K562 (cell line): ENCODE results near the gene SEC11A. TPM values are rescaled to one million over a fixed set of nuclear protein-coding genes. Genes with fewer than 3 reads are reported as not detected.
A peak's percentile ranks its signal among the peaks of the same experiment; 100 is the strongest.

Source experiments
- ATAC-seq: fragments of 200-7000 bp; cut with Tn5 transposase; 3 replicates; pipeline ENCODE4 v1.9.1; 2020; ENCODE audit warnings: moderate library complexity
- BruUV-seq: library from RNA; stranded (reverse); fragments of 400-500 nt; replicated peaks from 2 replicates; lab custom pipeline; 2021; lab: Mats Ljungman, UMichigan
- CTCF ChIA-PET: fragments of 300-600 bp; formaldehyde crosslinking; extraction: SDS; loops from one replicate; lab custom pipeline; 2021; ENCODE audit warnings: low intra/inter-chr PET ratio; lab: Yijun Ruan, JAX
- POLR2A ChIA-PET: fragments of 300-600, 350-650 bp; sonication (Branson Sonifier 250); formaldehyde crosslinking; extraction: SDS; loops from one replicate; lab custom pipeline; 2021; ENCODE audit warnings: antibody characterized with exemption, inconsistent platforms; lab: Yijun Ruan, JAX
- DNase-seq, 4 experiments: peaks; one replicate each; pipeline versions ENCODE4 v3.0.0 to v3.0.0-alpha.2; 2011 to 2018; ENCODE audit warnings: low spot score in 3 of 4, mixed read lengths in 3 of 4; ENCODE audit errors: extremely low read depth in 1 of 4
- FAIRE-seq: peaks from 2 replicates; lab custom pipeline; 2011; peaks lifted over from hg19 to GRCh38; lab: Jason Lieb, UNC
- H2AFZ ChIP-seq: 2 replicates; pipeline ENCODE4 v1.6.0; 2011; ENCODE audit warnings: low read depth, low read length, control low read depth, inconsistent platforms
- H3K27ac ChIP-seq: fragments of 200-600 bp; 3 replicates; pipeline ENCODE4 v1.8.0; 2011; ENCODE audit warnings: low read depth, mild to moderate bottlenecking, control low read depth, inconsistent platforms, low read length, moderate library complexity, mixed read lengths; ENCODE audit errors: extremely low read depth
- H3K27me3 ChIP-seq, 2 experiments: fragments of 300-600 bp in 1 of 2; 2 replicates in 1 of 2; 3 replicates in 1 of 2; pipeline versions ENCODE4 v1.6.0 to v1.8.0; 2011; ENCODE audit warnings: inconsistent platforms in 2 of 2, low read length in 2 of 2, mild to moderate bottlenecking in 1 of 2, mixed read lengths in 1 of 2, moderate library complexity in 1 of 2; ENCODE audit not compliant: control insufficient read depth in 2 of 2, insufficient read depth in 2 of 2
- H3K36me3 ChIP-seq: fragments of 300-600 bp; 3 replicates; pipeline ENCODE4 v1.8.0; 2011; ENCODE audit warnings: mild to moderate bottlenecking, low read length, inconsistent platforms; ENCODE audit not compliant: control insufficient read depth, insufficient read depth
- H3K4me1 ChIP-seq, 2 experiments: fragments of 200-600 bp in 1 of 2; replicated peaks in 1 of 2; 2 replicates in 1 of 2; 3 replicates in 1 of 2; pipeline versions ENCODE4 v1.5.1 to v1.8.0; 2011; ENCODE audit warnings: inconsistent platforms in 2 of 2, low read length in 2 of 2, mild to moderate bottlenecking in 1 of 2, mixed read lengths in 1 of 2, moderate library complexity in 1 of 2; ENCODE audit not compliant: control insufficient read depth in 2 of 2, insufficient read depth in 2 of 2
- H3K4me2 ChIP-seq: 2 replicates; pipeline ENCODE4 v1.6.1; 2011; ENCODE audit warnings: low read length, control low read depth, inconsistent platforms, mixed read lengths; ENCODE audit not compliant: insufficient read depth
- H3K4me3 ChIP-seq: fragments of 200-600 bp; sonication (generic), shearing (Covaris generic); 2 replicates; pipeline ENCODE4 v1.5.1; 2016; ENCODE audit warnings: control low read depth, inconsistent platforms
- H3K79me2 ChIP-seq: fragments of 200-600 bp; 3 replicates; pipeline ENCODE4 v1.8.0; 2011; ENCODE audit warnings: low read length, inconsistent platforms; ENCODE audit not compliant: control insufficient read depth, insufficient read depth
- H3K9ac ChIP-seq, 2 experiments: 2 replicates each; pipeline versions ENCODE4 v1.6.0 to v1.6.1; 2011; ENCODE audit warnings: low read depth in 2 of 2, low read length in 2 of 2, control low read depth in 1 of 2, inconsistent platforms in 1 of 2, mild to moderate bottlenecking in 1 of 2, mixed read lengths in 1 of 2; ENCODE audit not compliant: insufficient read depth in 1 of 2
- H3K9me1 ChIP-seq: one replicate; pipeline ENCODE4 v1.6.0; 2011; ENCODE audit warnings: inconsistent platforms, mild to moderate bottlenecking, low read length, moderate library complexity; ENCODE audit not compliant: control insufficient read depth, insufficient read depth
- H3K9me3 ChIP-seq: replicated peaks from 2 replicates; pipeline ENCODE4 v1.5.1; 2011; ENCODE audit warnings: low read depth, low read length, inconsistent platforms; ENCODE audit not compliant: control insufficient read depth, insufficient read depth
- H4K20me1 ChIP-seq: replicated peaks from 2 replicates; pipeline ENCODE4 v1.6.1; 2011; ENCODE audit warnings: low read length, inconsistent platforms, mixed read lengths; ENCODE audit not compliant: control insufficient read depth, insufficient read depth
- BRD9 ChIP-seq: fragments of 450-650 bp; IDR thresholded peaks from 2 replicates; pipeline ENCODE4 v1.6.1; 2018; ENCODE audit warnings: low read depth; ENCODE audit not compliant: partially characterized antibody
- ETS2 ChIP-seq: IDR thresholded peaks from 2 replicates; pipeline ENCODE4 v1.6.1; 2016; ENCODE audit warnings: borderline replicate concordance, missing genetic modification characterization, mild to moderate bottlenecking, moderate library complexity, missing compliant biosample characterization; ENCODE audit not compliant: poor library complexity, severe bottlenecking
- FOXP1 ChIP-seq: sonication (generic); formaldehyde crosslinking; IDR thresholded peaks from 2 replicates; pipeline ENCODE4 v1.8.0; 2022; ENCODE audit warnings: mild to moderate bottlenecking, missing genetic modification reagents
- HEY1 ChIP-seq: fragments of 250-450 bp; sonication (Bioruptor Pico); IDR thresholded peaks from 2 replicates; pipeline ENCODE4 v1.5.0; 2020; ENCODE audit warnings: mild to moderate bottlenecking, moderate library complexity, borderline replicate concordance
- KDM1A ChIP-seq, 2 experiments: fragments of 450-650 bp; IDR thresholded peaks; 2 replicates each; pipeline ENCODE4 v1.6.1; 2016; ENCODE audit warnings: mild to moderate bottlenecking in 2 of 2
- KDM5B ChIP-seq: fragments of 200-600 bp; sonication (generic); IDR thresholded peaks from 2 replicates; pipeline ENCODE4 v1.6.1; 2012; ENCODE audit warnings: low read depth, mild to moderate bottlenecking, moderate library complexity, low read length, control low read depth, inconsistent platforms; ENCODE audit not compliant: insufficient replicate concordance
- MYC ChIP-seq, 2 experiments: fragments of 250-450 bp in 1 of 2; sonication (Bioruptor Pico) in 1 of 2; IDR thresholded peaks; 2 replicates each; pipeline versions ENCODE4 v1.5.1 to v1.6.1; 2012 to 2021; ENCODE audit warnings: low read depth in 2 of 2, borderline replicate concordance in 1 of 2, improper control_type of control experiment in 1 of 2, low read length in 1 of 2, mild to moderate bottlenecking in 1 of 2, moderate library complexity in 1 of 2
- RBM25 ChIP-seq: fragments of 200-400 bp; formaldehyde crosslinking; IDR thresholded peaks from 2 replicates; pipeline ENCODE4 v1.6.1; 2018; ENCODE audit warnings: low read length, low read depth, moderate library complexity; ENCODE audit not compliant: severe bottlenecking
- TSC22D4 ChIP-seq: fragments of 450-650 bp; IDR thresholded peaks from 2 replicates; pipeline ENCODE4 v1.6.1; 2016; ENCODE audit warnings: missing genetic modification characterization, missing biosample characterization, control low read depth
- ZBTB26 ChIP-seq: fragments of 450-650 bp; formaldehyde crosslinking; IDR thresholded peaks from 2 replicates; pipeline ENCODE4 v1.4.0; 2022; ENCODE audit warnings: missing genetic modification characterization
- ZNF408 ChIP-seq: fragments of 250-450 bp; sonication (Bioruptor Pico); IDR thresholded peaks from 2 replicates; pipeline ENCODE4 v1.4.0; 2020; ENCODE audit warnings: low read depth, mild to moderate bottlenecking, moderate library complexity
- ZNF507 ChIP-seq: conservative IDR thresholded peaks from 2 replicates; pipeline ENCODE4 v1.6.1; 2017; ENCODE audit warnings: missing genetic modification characterization, missing compliant biosample characterization
- ZNF589 ChIP-seq: fragments of 200-800 bp; sonication (Bioruptor generic); IDR thresholded peaks from 2 replicates; pipeline ENCODE4 v1.6.1; 2016; ENCODE audit warnings: low read depth, missing genetic modification characterization, missing compliant biosample characterization
- ZSCAN32 ChIP-seq: fragments of 450-650 bp; formaldehyde crosslinking; IDR thresholded peaks from 2 replicates; pipeline ENCODE4 v1.4.0; 2020; ENCODE audit warnings: mild to moderate bottlenecking, moderate library complexity
- WGBS: fragments of 100-300 bp; shearing (Covaris generic); methylation state at CpG from one replicate; pipeline ENCODE4 v1.1.6; 2016; ENCODE audit warnings: low coverage, mixed read lengths; ENCODE audit not compliant: insufficient coverage; ENCODE audit errors: missing lambda C conversion rate; 5-methylcytosine and 5-hydroxymethylcytosine counted together
- in situ Hi-C: fragments of 300-500 bp; cut with MboI; formaldehyde crosslinking; loops from 4 replicates; pipeline ENCODE4 v1.15.0; 2018; ENCODE audit warnings: inconsistent platforms, mixed read lengths
- intact Hi-C: fragments of 100-400 bp; cut with micrococcal nuclease; formaldehyde crosslinking; loops from 2 replicates; pipeline ENCODE4 v1.14.2; 2022
- polyA plus RNA-seq, 8 experiments: library from polyadenylated mRNA; depleted of rRNA in 4 of 8; stranded (reverse) in 5 of 8; unstranded in 3 of 8; fragments of >200 nt; fragmentation: Nextera tagmentation in 2 of 8; fragmentation: Illumina TruSeq in 1 of 8; extraction: Ambion mirVana in 2 of 8; extraction: Trizol in 1 of 8; gene quantifications; 2 replicates each; pipeline versions ENCODE4 v1.2.1 to v1.2.3, GENCODE V29; 2011 to 2014; ENCODE audit warnings: inconsistent platforms in 1 of 8, missing spikeins in 1 of 8
- total RNA-seq, 7 experiments: library from RNA; depleted of rRNA in 6 of 7; stranded (reverse); fragments of >200 nt in 6 of 7; fragmentation: Illumina TruSeq in 2 of 7; extraction: Trizol in 2 of 7; gene quantifications; 2 replicates each; pipeline versions ENCODE4 v1.2.1 to v1.2.3, GENCODE V29; 2011 to 2021; ENCODE audit warnings: low replicate concordance in 1 of 7
- TF ChIP-seq, protein P1 (sequence below): fragments of 250-450 bp; sonication (Bioruptor Pico); IDR thresholded peaks from 2 replicates; pipeline ENCODE4 v1.5.1; 2021; ENCODE audit warnings: mild to moderate bottlenecking
- TF ChIP-seq, protein P2 (sequence below), 2 experiments: fragments of 450-650 bp in 1 of 2; sonication (generic) in 1 of 2; formaldehyde crosslinking; conservative IDR thresholded peaks; 2 replicates each; pipeline versions ENCODE4 v1.4.0 to v1.8.1; 2020 to 2022; ENCODE audit warnings: mild to moderate bottlenecking in 1 of 2, missing genetic modification reagents in 1 of 2
- TF ChIP-seq, protein P3 (sequence below), 2 experiments: fragments of 450-650 bp; conservative IDR thresholded peaks; 2 replicates each; pipeline ENCODE4 v1.6.1; 2017; ENCODE audit warnings: mild to moderate bottlenecking in 2 of 2, moderate library complexity in 2 of 2

Gene SEC11A
- total and polyA plus RNA-seq, 9 of the 15 experiments (the other 6 are each of a cell fraction or from before 2014, with no cell fraction given): 175 to 310 (median 229) TPM

DNA sequence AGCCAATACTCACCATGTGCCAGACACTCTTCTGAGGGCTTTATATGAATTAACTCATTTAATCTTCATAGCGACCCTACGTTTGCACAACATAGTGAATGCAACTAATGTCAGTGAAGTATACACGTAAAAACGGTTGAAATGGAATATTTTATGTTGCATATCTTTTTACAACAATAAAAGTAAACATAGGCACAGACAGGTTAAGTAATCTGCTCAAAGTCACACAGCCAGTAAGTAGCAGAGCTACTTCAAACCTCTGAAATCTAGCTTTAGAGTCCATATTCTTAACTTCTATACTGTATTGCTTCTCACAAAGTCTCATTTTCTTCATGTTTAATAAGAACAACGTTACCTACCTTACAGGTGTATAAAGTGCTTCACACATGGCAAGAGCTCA is 1.6 kb downstream of the SEC11A start:
- no peaks in the 10 kb centered on the region for H3K27me3 ChIP-seq
- no peak overlapping the region for H2AFZ ChIP-seq
- no peaks in the 10 kb centered on the region for H4K20me1 ChIP-seq
- ChIA-PET POLR2A (interaction anchor here (0.5 to 5.5 kb wide), 11 partner anchors 10 to 96 kb away, joined by 3 to 47 read pairs (median 4); no protein-coding TSS in a partner anchor), CTCF (no interaction called here)
- no peak for FAIRE-seq
- intact Hi-C loops: no loop called here
- no peaks in the 10 kb centered on the region; the same call in 1 of the 2 replicates for H3K9me3 ChIP-seq
- peak overlapping the region; percentile 84; the same call in 2 of the 3 replicates for H3K27ac ChIP-seq
- WGBS: 15% methylated on average over 5 of the region's 5 CpGs
- H3K36me3 ChIP-seq: peaks cover 45% of the 10 kb centered on the region; the same call in 2 of the 3 replicates
- H3K4me2 ChIP-seq: peak overlapping the region; percentile 96
- peak overlapping the region; percentile 81 for H3K4me3 ChIP-seq
- H3K9ac ChIP-seq: peak overlapping the region; percentile 72 to 83
- DNase-seq: no peak
- no peak for ATAC-seq
- H3K4me1 ChIP-seq: peaks cover 12 to 19% of the 10 kb centered on the region in 2 experiments; a peak in 4 of 5 replicates
- no peaks in the 10 kb centered on the region for H3K9me1 ChIP-seq
- peaks cover 68% of the 10 kb centered on the region for H3K79me2 ChIP-seq
- in situ Hi-C loops: no loop called here
- BruUV-seq: no TSS peak
- TF ChIP-seq ZNF507 (tag) (peak; percentile 51; the same call in 1 of the 2 replicates), HEY1 (CRISPR knock-in tag) (no peak), KDM1A (IDR thresholded peaks at IDR 0.05) (0 out of 4 replicates have a peak, but pooled peaks have one; percentile 9 to 23), KDM5B (no peak), BRD9 (peak; percentile 30), ETS2 (tag) (no peak), ZSCAN32 (CRISPR knock-in tag) (no peak), RBM25 (peak; percentile 97), ZNF589 (CRISPR knock-in tag) (no peak), MYC (IDR thresholded peaks at IDR 0.05; ENCODE audit: low read depth, low read length) (no peak), MYC (CRISPR knock-in tag; IDR thresholded peaks at IDR 0.05; ENCODE audit: borderline replicate concordance, low read depth) (no peak), TSC22D4 (tag) (no peak), FOXP1 (CRISPR knock-in tag) (no peak), ZNF408 (CRISPR knock-in tag) (no peak), ZBTB26 (CRISPR knock-in tag) (no peak)
- TF ChIP-seq, protein P1, sequence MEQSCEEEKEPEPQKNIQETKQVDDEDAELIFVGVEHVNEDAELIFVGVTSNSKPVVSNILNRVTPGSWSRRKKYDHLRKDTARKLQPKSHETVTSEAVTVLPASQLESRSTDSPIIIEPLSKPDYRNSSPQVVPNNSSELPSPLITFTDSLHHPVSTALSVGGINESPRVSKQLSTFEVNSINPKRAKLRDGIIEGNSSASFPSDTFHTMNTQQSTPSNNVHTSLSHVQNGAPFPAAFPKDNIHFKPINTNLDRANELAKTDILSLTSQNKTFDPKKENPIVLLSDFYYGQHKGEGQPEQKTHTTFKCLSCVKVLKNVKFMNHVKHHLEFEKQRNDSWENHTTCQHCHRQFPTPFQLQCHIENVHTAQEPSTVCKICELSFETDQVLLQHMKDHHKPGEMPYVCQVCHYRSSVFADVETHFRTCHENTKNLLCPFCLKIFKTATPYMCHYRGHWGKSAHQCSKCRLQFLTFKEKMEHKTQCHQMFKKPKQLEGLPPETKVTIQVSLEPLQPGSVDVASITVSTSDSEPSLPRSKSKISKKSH: no peak
- TF ChIP-seq, protein P2, sequence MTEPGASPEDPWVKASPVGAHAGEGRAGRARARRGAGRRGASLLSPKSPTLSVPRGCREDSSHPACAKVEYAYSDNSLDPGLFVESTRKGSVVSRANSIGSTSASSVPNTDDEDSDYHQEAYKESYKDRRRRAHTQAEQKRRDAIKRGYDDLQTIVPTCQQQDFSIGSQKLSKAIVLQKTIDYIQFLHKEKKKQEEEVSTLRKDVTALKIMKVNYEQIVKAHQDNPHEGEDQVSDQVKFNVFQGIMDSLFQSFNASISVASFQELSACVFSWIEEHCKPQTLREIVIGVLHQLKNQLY (CRISPR knock-in tag; conservative IDR thresholded peaks at IDR 0.05): no peak
- TF ChIP-seq, protein P3, sequence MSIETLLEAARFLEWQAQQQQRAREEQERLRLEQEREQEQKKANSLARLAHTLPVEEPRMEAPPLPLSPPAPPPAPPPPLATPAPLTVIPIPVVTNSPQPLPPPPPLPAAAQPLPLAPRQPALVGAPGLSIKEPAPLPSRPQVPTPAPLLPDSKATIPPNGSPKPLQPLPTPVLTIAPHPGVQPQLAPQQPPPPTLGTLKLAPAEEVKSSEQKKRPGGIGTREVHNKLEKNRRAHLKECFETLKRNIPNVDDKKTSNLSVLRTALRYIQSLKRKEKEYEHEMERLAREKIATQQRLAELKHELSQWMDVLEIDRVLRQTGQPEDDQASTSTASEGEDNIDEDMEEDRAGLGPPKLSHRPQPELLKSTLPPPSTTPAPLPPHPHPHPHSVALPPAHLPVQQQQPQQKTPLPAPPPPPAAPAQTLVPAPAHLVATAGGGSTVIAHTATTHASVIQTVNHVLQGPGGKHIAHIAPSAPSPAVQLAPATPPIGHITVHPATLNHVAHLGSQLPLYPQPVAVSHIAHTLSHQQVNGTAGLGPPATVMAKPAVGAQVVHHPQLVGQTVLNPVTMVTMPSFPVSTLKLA (conservative IDR thresholded peaks at IDR 0.05): no peak
